Nucleus accumbens (tissue), 56 donors: Measurements from ENCODE around the gene BPIFB2.
"Not testable (repeated sequence)": the region's sequence is repeated elsewhere in the genome, so short reads cannot be mapped to it uniquely, and the experiment has no call there.

ENCODE experiments used
- DNase-seq, 56 donors: peaks; one replicate each; lab custom pipeline; 2025; lab: John Stamatoyannopoulos, UW

The BPIFB2 gene

GRCh38 chr20:33007376-33008335, at the start of gene BPIFB2:
BPIFB2 (plus strand) TSS chr20:33007704; CDS start chr20:33008575, 871 bp downstream.
- DNase-seq: no peak

- no peak for DNase-seq
Observed at GRCh38 chr20:32958574-32958973, 48.9 kb upstream of the BPIFB2 start.

- DNase-seq: no peak
Observed at GRCh38 chr20:32959351-32960221, 47.9 kb upstream of the BPIFB2 start.

GRCh38 chr20:32960222-32960518, 47.3 kb upstream of the BPIFB2 start:
- DNase-seq: no peak

- DNase-seq: no peak
Observed at GRCh38 chr20:32960849-32961731, 46.4 kb upstream of the BPIFB2 start.

GRCh38 chr20:32962053-32962452, 45.5 kb upstream of the BPIFB2 start:
- DNase-seq: no peak

GRCh38 chr20:32962646-32963045, 44.9 kb upstream of the BPIFB2 start:
- not testable (repeated sequence) for DNase-seq

- no peak for DNase-seq
Observed at GRCh38 chr20:32963176-32963575, 44.3 kb upstream of the BPIFB2 start.

GRCh38 chr20:32964575-32964974, 42.9 kb upstream of the BPIFB2 start:
- no peak for DNase-seq

- no peak for DNase-seq
Observed at GRCh38 chr20:32965115-32965514, 42.4 kb upstream of the BPIFB2 start.

GRCh38 chr20:32965581-32966373, 41.7 kb upstream of the BPIFB2 start:
- DNase-seq: no peak

- DNase-seq: no peak
Observed at GRCh38 chr20:32966382-32966781, 41.1 kb upstream of the BPIFB2 start.

GRCh38 chr20:32966881-32967781, 40.4 kb upstream of the BPIFB2 start:
- DNase-seq: no peak

- DNase-seq: no peak
Observed at GRCh38 chr20:32967961-32968457, 39.5 kb upstream of the BPIFB2 start.

- peak in 4 of 56 donors; percentile 16 to 39 (median 18) for DNase-seq
Observed at GRCh38 chr20:32968478-32969241, 38.8 kb upstream of the BPIFB2 start.

GRCh38 chr20:32969356-32970114, 38.0 kb upstream of the BPIFB2 start:
- DNase-seq: no peak
